Hepatocyte (in vitro differentiated cells): Measurements from ENCODE around the gene KBTBD13. TPM values are rescaled to one million over a fixed set of nuclear protein-coding genes. Genes with fewer than 3 reads are reported as not detected.

Experiments
- DNase-seq: peaks from one replicate; pipeline ENCODE4 v3.0.0-alpha.2; 2016; ENCODE audit warnings: low spot score
- H2AFZ ChIP-seq: fragments of 200-600 bp; sonication (generic); 2 replicates; pipeline ENCODE4 v1.6.0; 2016; ENCODE audit warnings: antibody characterized with exemption, mild to moderate bottlenecking
- H3K27ac ChIP-seq: fragments of 200-600 bp; sonication (generic); 2 replicates; pipeline ENCODE4 v1.5.1; 2016; ENCODE audit warnings: mild to moderate bottlenecking
- H3K27me3 ChIP-seq: fragments of 200-600 bp; sonication (generic); 2 replicates; pipeline ENCODE4 v1.6.1; 2016
- H3K36me3 ChIP-seq: fragments of 200-600 bp; sonication (generic); replicated peaks from 2 replicates; pipeline ENCODE4 v1.5.1; 2016; ENCODE audit warnings: low read depth; ENCODE audit not compliant: insufficient read depth
- H3K4me1 ChIP-seq: fragments of 200-600 bp; sonication (generic); 2 replicates; pipeline ENCODE4 v1.5.1; 2016; ENCODE audit warnings: mild to moderate bottlenecking, moderate library complexity; ENCODE audit not compliant: insufficient read depth
- H3K4me2 ChIP-seq: fragments of 200-600 bp; sonication (generic); 2 replicates; pipeline ENCODE4 v1.6.0; 2016
- H3K4me3 ChIP-seq: fragments of 200-600 bp; sonication (generic); 2 replicates; pipeline ENCODE4 v1.5.1; 2016; ENCODE audit warnings: mild to moderate bottlenecking
- H3K79me2 ChIP-seq: fragments of 200-600 bp; sonication (generic); 2 replicates; pipeline ENCODE4 v1.6.0; 2017; ENCODE audit warnings: mild to moderate bottlenecking
- H3K9me2 ChIP-seq: fragments of 200-600 bp; sonication (generic); replicated peaks from 2 replicates; pipeline ENCODE4 v1.6.0; 2017; ENCODE audit warnings: mild to moderate bottlenecking; ENCODE audit not compliant: insufficient read depth
- H3K9me3 ChIP-seq: fragments of 200-600 bp; sonication (generic); 2 replicates; pipeline ENCODE4 v1.5.1; 2016; ENCODE audit warnings: low read depth, mild to moderate bottlenecking
- H4K20me1 ChIP-seq: fragments of 200-600 bp; sonication (generic); 2 replicates; pipeline ENCODE4 v1.6.0; 2016; ENCODE audit warnings: mild to moderate bottlenecking; ENCODE audit not compliant: insufficient read depth, poor library complexity, severe bottlenecking
- EZH2 ChIP-seq: fragments of 200-600 bp; sonication (generic); IDR thresholded peaks from 2 replicates; pipeline ENCODE4 v1.6.1; 2016; ENCODE audit warnings: antibody characterized with exemption, mild to moderate bottlenecking, borderline replicate concordance
- EZH2phosphoT487 ChIP-seq: fragments of 200-600 bp; sonication (generic); IDR thresholded peaks from one replicate; pipeline ENCODE4 v1.6.1; 2018; ENCODE audit warnings: antibody characterized with exemption, mild to moderate bottlenecking, low read depth, moderate library complexity; ENCODE audit not compliant: unreplicated experiment, severe bottlenecking
- WGBS: methylation state at CpG from one replicate; pipeline ENCODE4 v1.1.6; 2016; ENCODE audit warnings: low lambda C conversion rate; ENCODE audit errors: missing lambda C conversion rate; 5-methylcytosine and 5-hydroxymethylcytosine counted together
- polyA plus RNA-seq: library from polyadenylated mRNA; unstranded; fragments of >200 nt; fragmentation: Nextera tagmentation; extraction: Ambion mirVana; gene quantifications from 2 replicates; pipeline ENCODE4 v1.2.1, GENCODE V29; 2016
- total RNA-seq: library from RNA; depleted of rRNA; stranded (reverse); fragments of >200 nt; gene quantifications from 2 replicates; pipeline ENCODE4 v1.2.3, GENCODE V29; 2014
- TF ChIP-seq, protein P1 (sequence below): fragments of 200-600 bp; sonication (generic); IDR thresholded peaks from 2 replicates; pipeline ENCODE4 v1.5.1; 2016; ENCODE audit warnings: antibody characterized with exemption, mild to moderate bottlenecking; ENCODE audit not compliant: poor library complexity

The KBTBD13 gene
- total and polyA plus RNA-seq, 2 experiments from 2014 or later: 0.56 TPM; not detected in 1

DNA sequence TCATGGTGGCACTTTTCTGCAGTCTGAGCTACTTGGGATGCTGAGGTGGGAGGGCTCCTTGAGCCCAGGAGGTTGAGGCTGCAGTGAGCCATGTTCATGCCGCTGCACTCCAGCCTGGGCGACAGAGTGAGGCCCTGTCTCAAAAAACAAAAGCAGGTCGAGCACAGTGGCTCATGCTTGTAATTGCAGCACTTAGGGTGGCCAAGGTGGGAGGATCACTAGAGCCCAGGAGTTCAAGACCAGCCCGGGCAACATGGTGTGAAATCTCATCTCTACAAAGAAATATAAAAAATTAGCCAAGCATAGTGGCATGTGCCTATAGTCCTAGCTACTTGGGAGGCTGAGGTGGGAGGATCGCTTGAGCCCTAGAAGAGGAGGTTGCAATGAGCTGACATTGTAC, 28.5 kb downstream of the KBTBD13 start:
- Histone ChIP-seq H2AFZ (no peak overlapping the region), H3K4me1 (no peaks in the 10 kb centered on the region), H3K36me3 (no peaks in the 10 kb centered on the region), H3K4me3 (no peak overlapping the region), H3K27ac (no peak overlapping the region), H3K4me2 (no peak overlapping the region), H3K79me2 (no peaks in the 10 kb centered on the region), H4K20me1 (no peaks in the 10 kb centered on the region), H3K9me2 (no peaks in the 10 kb centered on the region), H3K27me3 (no peaks in the 10 kb centered on the region), H3K9me3 (no peaks in the 10 kb centered on the region)
- no peak for DNase-seq
- WGBS: 93% methylated on average over 5 of the region's 5 CpGs
- TF ChIP-seq EZH2 (no peak), EZH2phosphoT487 (no peak)
- TF ChIP-seq, protein P1, sequence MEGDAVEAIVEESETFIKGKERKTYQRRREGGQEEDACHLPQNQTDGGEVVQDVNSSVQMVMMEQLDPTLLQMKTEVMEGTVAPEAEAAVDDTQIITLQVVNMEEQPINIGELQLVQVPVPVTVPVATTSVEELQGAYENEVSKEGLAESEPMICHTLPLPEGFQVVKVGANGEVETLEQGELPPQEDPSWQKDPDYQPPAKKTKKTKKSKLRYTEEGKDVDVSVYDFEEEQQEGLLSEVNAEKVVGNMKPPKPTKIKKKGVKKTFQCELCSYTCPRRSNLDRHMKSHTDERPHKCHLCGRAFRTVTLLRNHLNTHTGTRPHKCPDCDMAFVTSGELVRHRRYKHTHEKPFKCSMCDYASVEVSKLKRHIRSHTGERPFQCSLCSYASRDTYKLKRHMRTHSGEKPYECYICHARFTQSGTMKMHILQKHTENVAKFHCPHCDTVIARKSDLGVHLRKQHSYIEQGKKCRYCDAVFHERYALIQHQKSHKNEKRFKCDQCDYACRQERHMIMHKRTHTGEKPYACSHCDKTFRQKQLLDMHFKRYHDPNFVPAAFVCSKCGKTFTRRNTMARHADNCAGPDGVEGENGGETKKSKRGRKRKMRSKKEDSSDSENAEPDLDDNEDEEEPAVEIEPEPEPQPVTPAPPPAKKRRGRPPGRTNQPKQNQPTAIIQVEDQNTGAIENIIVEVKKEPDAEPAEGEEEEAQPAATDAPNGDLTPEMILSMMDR: no peak

DNA sequence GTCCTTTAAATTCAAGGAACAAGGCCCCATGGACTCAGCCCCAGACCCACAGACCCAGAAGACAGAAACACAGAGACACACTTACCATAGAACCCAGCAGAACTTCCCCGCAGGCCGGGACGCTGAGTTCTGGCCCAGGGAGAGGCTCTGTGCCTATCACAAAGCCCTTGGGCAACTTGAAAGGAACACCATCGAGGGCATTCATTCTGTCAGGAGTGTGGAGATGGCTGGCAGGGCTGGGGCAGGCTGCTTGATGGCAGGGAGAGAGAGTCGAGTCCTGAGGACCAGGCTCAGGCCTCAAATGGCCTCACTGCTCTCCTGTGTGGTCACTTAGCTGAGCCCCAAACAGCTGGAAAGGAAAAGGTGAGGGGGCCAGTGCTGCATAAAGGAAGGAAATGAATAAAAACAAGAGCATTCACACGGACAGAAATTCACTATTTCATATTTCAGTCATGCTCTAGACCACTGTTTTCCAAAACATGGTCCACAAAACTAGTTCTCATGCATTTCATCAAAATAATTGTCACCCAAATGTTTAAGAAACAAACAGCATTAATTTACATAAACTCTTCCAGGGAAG, 29.6 kb downstream of the KBTBD13 start:
- Histone ChIP-seq H3K79me2 (no peaks in the 10 kb centered on the region), H3K4me2 (no peak overlapping the region), H3K9me2 (no peaks in the 10 kb centered on the region), H4K20me1 (no peaks in the 10 kb centered on the region), H3K4me1 (no peaks in the 10 kb centered on the region), H2AFZ (no peak overlapping the region), H3K27ac (no peak overlapping the region), H3K4me3 (no peak overlapping the region), H3K36me3 (no peaks in the 10 kb centered on the region), H3K27me3 (no peaks in the 10 kb centered on the region), H3K9me3 (no peaks in the 10 kb centered on the region)
- DNase-seq: no peak
- TF ChIP-seq EZH2phosphoT487 (no peak), EZH2 (no peak)
- TF ChIP-seq, protein P1: no peak
- 91% methylated on average over 6 of the region's 6 CpGs for WGBS

DNA sequence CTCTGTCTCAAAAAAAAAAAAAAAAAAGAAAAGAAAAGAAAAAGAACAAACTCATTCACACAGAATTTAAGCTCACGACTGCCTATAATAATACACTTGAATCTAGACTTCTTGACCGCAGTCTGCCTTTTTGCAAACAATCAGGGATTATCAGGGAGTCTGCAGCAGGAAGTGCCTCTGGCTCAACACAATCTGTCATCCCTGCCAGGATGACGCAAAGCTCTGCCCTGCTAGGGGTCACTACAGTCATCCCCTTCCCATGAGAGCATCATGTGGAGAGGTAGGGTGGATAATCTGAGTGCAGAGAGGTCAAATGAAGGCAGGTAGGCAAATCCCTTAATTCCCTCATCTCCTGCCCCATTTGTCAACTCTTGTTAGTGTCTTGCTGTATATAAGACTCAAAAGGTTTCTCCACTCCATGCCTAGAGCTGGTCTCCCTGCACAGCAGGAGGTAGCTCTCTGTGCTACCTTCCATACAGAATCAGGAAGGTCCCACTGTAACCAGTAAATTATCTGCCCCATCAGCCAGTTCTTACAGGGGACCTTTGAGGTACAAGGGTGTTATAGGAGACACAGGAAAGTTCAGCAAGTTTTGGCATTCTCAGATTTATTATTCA, 34.2 kb downstream of the KBTBD13 start:
- 58% methylated on average over 3 of the region's 3 CpGs for WGBS
- TF ChIP-seq EZH2 (no peak), EZH2phosphoT487 (no peak)
- TF ChIP-seq, protein P1: no peak
- Histone ChIP-seq H3K9me3 (no peaks in the 10 kb centered on the region), H4K20me1 (no peaks in the 10 kb centered on the region), H2AFZ (no peak overlapping the region), H3K27ac (no peak overlapping the region), H3K79me2 (no peaks in the 10 kb centered on the region), H3K27me3 (no peaks in the 10 kb centered on the region), H3K36me3 (no peaks in the 10 kb centered on the region), H3K9me2 (no peaks in the 10 kb centered on the region), H3K4me1 (no peaks in the 10 kb centered on the region), H3K4me3 (no peak overlapping the region), H3K4me2 (no peak overlapping the region)
- no peak for DNase-seq
